Mesendoderm (in vitro differentiated cells): ENCODE results near the gene SPOCK1.

Source experiments
- DNase-seq: peaks from one replicate; pipeline ENCODE4 v3.0.0; 2013
- H2AK5ac ChIP-seq: 2 replicates; pipeline ENCODE4 v1.6.1; 2013; ENCODE audit warnings: low read length, inconsistent platforms
- H2BK120ac ChIP-seq: 2 replicates; pipeline ENCODE4 v1.6.1; 2013; ENCODE audit warnings: low read depth, mild to moderate bottlenecking, low read length, moderate library complexity, mixed read lengths
- H2BK15ac ChIP-seq: replicated peaks from 2 replicates; pipeline ENCODE4 v1.6.1; 2013; ENCODE audit warnings: low read depth, mild to moderate bottlenecking, moderate library complexity
- H2BK5ac ChIP-seq: 2 replicates; pipeline ENCODE4 v1.6.1; 2013; ENCODE audit warnings: low read length, inconsistent platforms
- H3K18ac ChIP-seq: 2 replicates; pipeline ENCODE4 v1.6.1; 2013; ENCODE audit warnings: mild to moderate bottlenecking, low read length, mixed read lengths
- H3K23ac ChIP-seq: one replicate; pipeline ENCODE4 v1.6.1; 2013; ENCODE audit warnings: low read length
- H3K27ac ChIP-seq: 2 replicates; pipeline ENCODE4 v1.5.1; 2013; ENCODE audit warnings: low read depth, mild to moderate bottlenecking, inconsistent platforms, low read length, moderate library complexity
- H3K27me3 ChIP-seq: 2 replicates; pipeline ENCODE4 v1.6.1; 2013; ENCODE audit warnings: low read length, control low read depth, mild to moderate bottlenecking, inconsistent platforms; ENCODE audit not compliant: insufficient read depth, poor library complexity
- H3K36me3 ChIP-seq: 2 replicates; pipeline ENCODE4 v1.6.1; 2013; ENCODE audit warnings: low read length, inconsistent platforms; ENCODE audit not compliant: control insufficient read depth, insufficient read depth
- H3K4ac ChIP-seq: one replicate; pipeline ENCODE4 v1.6.1; 2013; ENCODE audit warnings: low read depth, mild to moderate bottlenecking, low read length, moderate library complexity
- H3K4me1 ChIP-seq: 2 replicates; pipeline ENCODE4 v1.6.1; 2013; ENCODE audit warnings: low read depth, low read length, inconsistent platforms; ENCODE audit not compliant: control insufficient read depth
- H3K4me2 ChIP-seq: 2 replicates; pipeline ENCODE4 v1.6.1; 2013; ENCODE audit warnings: low read length
- H3K4me3 ChIP-seq: 2 replicates; pipeline ENCODE4 v1.5.1; 2013; ENCODE audit warnings: mild to moderate bottlenecking, low read length
- H3K56ac ChIP-seq: one replicate; pipeline ENCODE4 v1.6.1; 2013; ENCODE audit warnings: low read length
- H3K79me1 ChIP-seq: 2 replicates; pipeline ENCODE4 v1.6.1; 2013; ENCODE audit warnings: low read length, inconsistent platforms
- H3K79me2 ChIP-seq: 2 replicates; pipeline ENCODE4 v1.6.1; 2013; ENCODE audit warnings: mild to moderate bottlenecking, low read length; ENCODE audit not compliant: control insufficient read depth, insufficient read depth
- H3K9ac ChIP-seq: 2 replicates; pipeline ENCODE4 v1.6.1; 2013; ENCODE audit warnings: low read length, inconsistent platforms
- H4K5ac ChIP-seq: one replicate; pipeline ENCODE4 v1.6.1; 2013; ENCODE audit warnings: low read length
- H4K8ac ChIP-seq: one replicate; pipeline ENCODE4 v1.6.1; 2013; ENCODE audit warnings: low read depth, mild to moderate bottlenecking, control low read depth, low read length, moderate library complexity
- WGBS: extraction: QIAGEN DNeasy Blood & Tissue Kit; methylation state at CpG from one replicate; pipeline ENCODE4 v1.1.7; 2013; ENCODE audit warnings: low lambda C conversion rate, missing lambda C conversion rate; ENCODE audit not compliant: insufficient coverage; ENCODE audit errors: extremely low coverage; 5-methylcytosine and 5-hydroxymethylcytosine counted together

The SPOCK1 gene

GRCh38 chr5:137214446-137215189, 284.5 kb downstream of the SPOCK1 start:
- no peaks in the 10 kb centered on the region for H3K36me3 ChIP-seq
- no peak overlapping the region for H3K23ac ChIP-seq
- H3K4me3 ChIP-seq, result no peak overlapping the region
- no peak overlapping the region for H3K27ac ChIP-seq
- H2AK5ac ChIP-seq, result no peak overlapping the region
- no peak overlapping the region for H3K18ac ChIP-seq
- DNase-seq, result peak; percentile 66
- no peak overlapping the region for H2BK120ac ChIP-seq
- no peak overlapping the region for H3K4me2 ChIP-seq
- no peaks in the 10 kb centered on the region for H3K27me3 ChIP-seq
- no peak overlapping the region for H3K56ac ChIP-seq
- H2BK5ac ChIP-seq, result no peak overlapping the region
- no peak overlapping the region for H4K8ac ChIP-seq
- no peaks in the 10 kb centered on the region for H3K4me1 ChIP-seq
- no peak overlapping the region for H4K5ac ChIP-seq
- H3K79me1 ChIP-seq, result no peaks in the 10 kb centered on the region
- no peaks in the 10 kb centered on the region for H3K79me2 ChIP-seq
- H3K9ac ChIP-seq, result no peak overlapping the region
- H2BK15ac ChIP-seq, result no peak overlapping the region
- no peak overlapping the region for H3K4ac ChIP-seq
- no CpG with 5 or more reads among the region's 2 CpGs for WGBS

GRCh38 chr5:137212471-137212870, 286.7 kb downstream of the SPOCK1 start:
- H3K27ac ChIP-seq, result no peak overlapping the region
- H3K18ac ChIP-seq, result no peak overlapping the region
- no peak overlapping the region for H2BK120ac ChIP-seq
- H3K79me2 ChIP-seq, result no peaks in the 10 kb centered on the region
- no peak overlapping the region for H2BK15ac ChIP-seq
- no peak overlapping the region for H3K4me3 ChIP-seq
- H3K36me3 ChIP-seq, result no peaks in the 10 kb centered on the region
- H3K9ac ChIP-seq, result no peak overlapping the region
- H3K4me2 ChIP-seq, result no peak overlapping the region
- H3K4me1 ChIP-seq, result no peaks in the 10 kb centered on the region
- DNase-seq, result no peak
- H3K79me1 ChIP-seq, result no peaks in the 10 kb centered on the region
- no peak overlapping the region for H3K56ac ChIP-seq
- no peak overlapping the region for H3K23ac ChIP-seq
- no peak overlapping the region for H4K5ac ChIP-seq
- no peak overlapping the region for H4K8ac ChIP-seq
- no CpG with 5 or more reads among the region's 3 CpGs for WGBS
- H3K4ac ChIP-seq, result no peak overlapping the region
- H2AK5ac ChIP-seq, result no peak overlapping the region
- H2BK5ac ChIP-seq, result no peak overlapping the region
- H3K27me3 ChIP-seq, result no peaks in the 10 kb centered on the region

DNA sequence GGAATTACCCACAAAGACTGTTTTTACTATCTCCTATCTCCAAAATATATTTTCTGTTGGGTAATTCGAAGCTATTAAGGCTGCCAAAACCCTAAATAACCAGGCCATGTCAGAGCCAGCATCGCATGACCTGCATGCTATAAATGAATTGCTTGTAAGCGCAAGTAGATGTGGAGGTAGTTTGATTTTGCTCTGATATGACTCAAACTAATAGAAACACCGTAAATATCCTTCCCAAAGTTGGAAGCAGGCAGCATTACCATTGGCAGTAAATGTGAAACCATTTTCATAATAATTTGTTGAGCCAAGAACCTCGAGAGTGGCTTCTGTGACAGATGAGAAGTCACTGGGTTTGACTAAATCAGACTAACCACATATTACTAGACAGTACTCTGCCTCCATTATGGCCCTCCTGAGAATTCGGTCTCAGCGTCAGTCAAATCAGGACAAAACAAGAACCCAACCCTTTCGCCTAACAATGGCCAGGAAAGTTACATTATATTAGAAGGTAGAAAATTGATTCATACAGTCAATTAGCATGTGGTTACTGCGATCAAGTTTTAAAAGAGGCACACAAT, 289.8 kb downstream of the SPOCK1 start:
- H4K8ac ChIP-seq, result no peak overlapping the region
- H3K23ac ChIP-seq, result no peak overlapping the region
- no peak overlapping the region for H3K56ac ChIP-seq
- DNase-seq, result no peak
- H3K27ac ChIP-seq, result no peak overlapping the region
- H2AK5ac ChIP-seq, result no peak overlapping the region
- H3K18ac ChIP-seq, result no peak overlapping the region
- H3K4me1 ChIP-seq, result no peaks in the 10 kb centered on the region
- no peak overlapping the region for H2BK15ac ChIP-seq
- H3K4ac ChIP-seq, result no peak overlapping the region
- H2BK120ac ChIP-seq, result no peak overlapping the region
- H3K4me3 ChIP-seq, result no peak overlapping the region
- H3K79me2 ChIP-seq, result no peaks in the 10 kb centered on the region
- no peak overlapping the region for H3K9ac ChIP-seq
- H2BK5ac ChIP-seq, result no peak overlapping the region
- H3K79me1 ChIP-seq, result no peaks in the 10 kb centered on the region
- H3K36me3 ChIP-seq, result no peaks in the 10 kb centered on the region
- no peak overlapping the region for H3K4me2 ChIP-seq
- WGBS, result no CpG with 5 or more reads among the region's 9 CpGs
- H4K5ac ChIP-seq, result no peak overlapping the region
- no peaks in the 10 kb centered on the region for H3K27me3 ChIP-seq

DNA sequence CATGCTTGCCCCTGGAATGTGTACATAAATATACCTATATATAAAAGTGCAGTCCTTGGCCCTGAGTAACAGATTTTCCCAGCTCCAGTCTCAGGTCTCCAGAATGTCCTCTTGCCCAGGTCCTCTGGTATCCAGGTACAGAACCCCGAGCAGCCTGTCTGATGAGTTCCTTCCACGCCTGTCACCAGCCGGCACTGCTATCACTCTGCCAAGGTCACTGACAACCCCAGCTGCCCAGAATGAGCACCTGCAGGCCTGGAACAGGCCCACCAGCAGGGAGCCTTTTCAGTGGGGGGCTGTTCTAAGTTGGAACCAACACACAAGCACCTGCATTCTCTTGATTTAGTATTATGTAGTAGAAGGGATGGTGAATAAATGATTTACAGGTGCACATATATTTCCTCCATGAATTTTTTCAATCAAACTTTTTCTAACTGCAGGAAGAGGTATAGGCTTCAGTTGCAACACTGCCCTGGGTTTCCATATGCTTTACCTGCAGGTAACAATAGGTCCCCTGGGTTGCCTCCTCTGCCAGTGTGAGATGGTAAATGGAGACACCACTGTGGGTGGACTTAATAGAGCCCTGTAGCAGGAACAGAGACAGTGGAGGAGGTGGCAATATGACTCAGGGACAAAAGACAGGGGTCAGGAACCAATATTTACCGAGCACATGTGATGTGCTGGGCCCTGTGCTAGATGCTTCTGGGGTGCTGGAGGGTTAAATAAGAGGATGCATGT, 291.9 kb downstream of the SPOCK1 start:
- H3K79me1 ChIP-seq, result no peaks in the 10 kb centered on the region
- no peaks in the 10 kb centered on the region for H3K27me3 ChIP-seq
- H3K4me3 ChIP-seq, result no peak overlapping the region
- H3K36me3 ChIP-seq, result no peaks in the 10 kb centered on the region
- no peak overlapping the region for H2BK120ac ChIP-seq
- no peak overlapping the region for H4K8ac ChIP-seq
- H2AK5ac ChIP-seq, result no peak overlapping the region
- H3K79me2 ChIP-seq, result no peaks in the 10 kb centered on the region
- WGBS, result no CpG with 5 or more reads among the region's 4 CpGs
- no peak overlapping the region for H3K9ac ChIP-seq
- H3K4me1 ChIP-seq, result peaks cover 6% of the 10 kb centered on the region
- H3K4me2 ChIP-seq, result no peak overlapping the region
- DNase-seq, result no peak
- H3K27ac ChIP-seq, result no peak overlapping the region
- H2BK5ac ChIP-seq, result no peak overlapping the region
- H3K18ac ChIP-seq, result no peak overlapping the region
- no peak overlapping the region for H3K56ac ChIP-seq
- H3K23ac ChIP-seq, result no peak overlapping the region
- no peak overlapping the region for H3K4ac ChIP-seq
- H4K5ac ChIP-seq, result no peak overlapping the region
- H2BK15ac ChIP-seq, result no peak overlapping the region

DNA sequence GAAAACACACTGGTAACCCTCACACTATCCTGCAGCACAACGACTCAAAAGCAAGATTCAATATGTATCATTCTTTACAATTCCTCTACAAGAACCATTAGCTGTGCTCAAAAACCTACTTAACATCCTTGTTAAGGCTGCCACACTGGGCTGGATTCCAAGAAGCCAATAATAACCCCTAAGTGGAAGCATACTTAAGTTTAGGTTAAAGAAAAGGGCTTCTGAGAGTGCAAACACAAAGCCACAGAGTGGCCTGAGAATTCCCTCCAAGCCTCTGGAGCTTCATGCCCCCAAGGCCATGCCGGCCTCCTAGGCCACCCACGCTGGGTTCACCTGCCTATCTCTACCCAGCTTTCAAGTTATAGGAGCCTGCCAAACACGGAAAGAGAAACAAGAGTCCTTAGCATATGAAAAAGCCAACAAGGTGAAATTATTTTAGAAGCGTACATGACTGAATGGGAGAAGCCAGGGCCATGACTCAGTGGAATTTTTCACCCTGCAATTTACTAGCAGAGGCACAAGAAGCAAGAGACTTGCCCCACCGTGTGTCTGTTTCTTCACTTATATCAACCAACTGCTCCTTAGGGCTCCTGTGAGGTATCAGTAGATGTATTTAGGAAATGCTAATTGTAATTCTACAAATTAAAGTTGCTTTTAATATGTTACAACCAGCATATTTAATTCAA, 293.0 kb downstream of the SPOCK1 start:
- no peaks in the 10 kb centered on the region for H3K79me2 ChIP-seq
- no peak overlapping the region for H3K4me3 ChIP-seq
- H3K56ac ChIP-seq, result no peak overlapping the region
- no peak overlapping the region for H3K4me2 ChIP-seq
- H2BK5ac ChIP-seq, result no peak overlapping the region
- H4K5ac ChIP-seq, result no peak overlapping the region
- WGBS, result no CpG with 5 or more reads among the region's 6 CpGs
- no peak overlapping the region for H3K4ac ChIP-seq
- H2BK120ac ChIP-seq, result no peak overlapping the region
- H2AK5ac ChIP-seq, result no peak overlapping the region
- no peaks in the 10 kb centered on the region for H3K27me3 ChIP-seq
- no peaks in the 10 kb centered on the region for H3K36me3 ChIP-seq
- H3K27ac ChIP-seq, result no peak overlapping the region
- no peak for DNase-seq
- H4K8ac ChIP-seq, result no peak overlapping the region
- H2BK15ac ChIP-seq, result no peak overlapping the region
- H3K18ac ChIP-seq, result no peak overlapping the region
- no peaks in the 10 kb centered on the region for H3K79me1 ChIP-seq
- no peak overlapping the region for H3K9ac ChIP-seq
- H3K23ac ChIP-seq, result no peak overlapping the region
- H3K4me1 ChIP-seq, result peaks cover 6% of the 10 kb centered on the region
